Heart right ventricle (tissue), 16 donors: ENCODE measurements around the gene LZIC. TPM values are rescaled to one million over a fixed set of nuclear protein-coding genes. Genes with fewer than 3 reads are reported as not detected.

Experiments used
- ATAC-seq, 8 donors: fragments of 200-7000 bp; cut with Tn5 transposase; one replicate each; pipeline ENCODE4 v1.9.1; 2020; ENCODE audit warnings: mild to moderate bottlenecking in 8 of 8, moderate library complexity in 8 of 8, moderate number of reproducible peaks in 1 of 8
- DNase-seq, 2 donors: peaks; one replicate each; pipeline ENCODE4 v3.0.0-alpha.2; 2020
- H3K27ac ChIP-seq, 10 donors: fragments of 200-600 bp; sonication (generic) in 2 of 10; one replicate each; pipeline versions ENCODE4 v1.5.0 to v1.8.0; 2020 to 2022; ENCODE audit warnings: mild to moderate bottlenecking in 3 of 10
- H3K27me3 ChIP-seq, 7 donors: fragments of 200-600 bp; one replicate each; pipeline ENCODE4 v1.8.0; 2021 to 2022; ENCODE audit warnings: mild to moderate bottlenecking in 2 of 7
- H3K36me3 ChIP-seq, 9 donors: fragments of 200-600 bp; sonication (generic) in 1 of 9; one replicate each; pipeline versions ENCODE4 v1.5.0 to v1.8.0; 2020 to 2022; ENCODE audit warnings: mild to moderate bottlenecking in 2 of 9
- H3K4me1 ChIP-seq, 9 donors: fragments of 200-600 bp; sonication (generic) in 1 of 9; one replicate each; pipeline versions ENCODE4 v1.5.0 to v1.8.0; 2020 to 2022; ENCODE audit warnings: mild to moderate bottlenecking in 4 of 9
- H3K4me3 ChIP-seq, 10 donors: fragments of 200-600 bp; sonication (generic) in 2 of 10; one replicate each; pipeline versions ENCODE4 v1.5.0 to v1.8.0; 2020 to 2022; ENCODE audit warnings: mild to moderate bottlenecking in 7 of 10, moderate library complexity in 2 of 10
- H3K9me3 ChIP-seq, 11 donors: fragments of 200-600 bp in 10 of 11; sonication (generic) in 2 of 11; one replicate each; pipeline versions ENCODE4 v1.5.0 to v1.8.0; 2013 to 2022; ENCODE audit warnings: mild to moderate bottlenecking in 2 of 11, control low read depth in 1 of 11, moderate library complexity in 1 of 11
- WGBS, 2 donors: extraction: QIAGEN DNeasy Blood & Tissue Kit; methylation state at CpG; one replicate each; pipeline ENCODE4 v1.1.7; 2013; ENCODE audit warnings: inconsistent platforms in 1 of 2; 5-methylcytosine and 5-hydroxymethylcytosine counted together
- intact Hi-C, 10 donors: fragments of 100-400 bp; cut with DNase I; formaldehyde crosslinking; loops; one replicate each; pipeline versions ENCODE4 v1.11.1 to v1.14.2; 2022
- microRNA-seq, 2 donors: library from miRNA; unstranded; fragments of <30 nt; microRNA quantifications; one replicate each; pipeline ENCODE4 v1.2.0, GENCODE V29; 2021
- polyA plus RNA-seq, 2 donors: library from polyadenylated mRNA; stranded (reverse); fragments of 200-250 nt; gene quantifications; one replicate each; pipeline ENCODE4 v1.2.3, GENCODE V29; 2013
- total RNA-seq, 10 donors: library from RNA; stranded (reverse); fragmentation: NEBNext Ultra II Directional in 3 of 10; extraction: Animal tissue kit (Norgen Biotek cat#: 25700) in 3 of 10; gene quantifications; one replicate each; pipeline versions ENCODE4 v1.2.1 to v1.2.4, GENCODE V29; 2021 to 2023
- TF ChIP-seq, protein P1 (sequence below), 9 donors: fragments of 200-600 bp; sonication (generic) in 2 of 9; IDR thresholded peaks; one replicate each; pipeline versions ENCODE4 v1.5.0 to v1.8.0; 2021 to 2022; ENCODE audit warnings: antibody characterized with exemption in 9 of 9, mild to moderate bottlenecking in 5 of 9, moderate library complexity in 1 of 9
- donor health status: Arrhythmogenic right ventricular cardiomyopathy.
- donor health status: ischemic (EF 13 %, LVEDD 7.1; RV severe dilation, severe dysfunction).
- donor health status: healthy with polysubstance abuse.
- donor health status: DM: no; HTN: yes; CAD: no.
- donor health status: DM: no; HTN: no; CAD: no.
- donor health status: ischemic (EF 25% LVEDD 6.9; RV normal size, moderate dysfunction).
- donor health status: ischemic (EF 25% LVEDD 5.7; RV mildly dilated, moderate dysfunction).
- donor health status: healthy.
- donor health status: DM: yes; HTN: yes; CAD: no.
- donor health status: Ischemic cardiomyopathy.
- donor health status: ischemic (EF 35%, LVEDD 5.7; RV mildly dilated, moderate dysfunction).
- donor health status: nonischemic (EF 11% LVEDD 7.7; RV severe dilation, severe dysfunction).
- donor health status: DM: yes; HTN: yes; CAD: no.
- donor health status: PGD.
- donor health status: ischemic (EF 29% LVEDD 5.4; RV normal size, mild dysfunction).
- donor health status: nonischemic (EF 23%, LVEDD 6.1; RV moderate dilation, normal function).

Gene LZIC
- total and polyA plus RNA-seq, 12 donors = 13.4 to 38.0 (median 31.9) TPM

DNA sequence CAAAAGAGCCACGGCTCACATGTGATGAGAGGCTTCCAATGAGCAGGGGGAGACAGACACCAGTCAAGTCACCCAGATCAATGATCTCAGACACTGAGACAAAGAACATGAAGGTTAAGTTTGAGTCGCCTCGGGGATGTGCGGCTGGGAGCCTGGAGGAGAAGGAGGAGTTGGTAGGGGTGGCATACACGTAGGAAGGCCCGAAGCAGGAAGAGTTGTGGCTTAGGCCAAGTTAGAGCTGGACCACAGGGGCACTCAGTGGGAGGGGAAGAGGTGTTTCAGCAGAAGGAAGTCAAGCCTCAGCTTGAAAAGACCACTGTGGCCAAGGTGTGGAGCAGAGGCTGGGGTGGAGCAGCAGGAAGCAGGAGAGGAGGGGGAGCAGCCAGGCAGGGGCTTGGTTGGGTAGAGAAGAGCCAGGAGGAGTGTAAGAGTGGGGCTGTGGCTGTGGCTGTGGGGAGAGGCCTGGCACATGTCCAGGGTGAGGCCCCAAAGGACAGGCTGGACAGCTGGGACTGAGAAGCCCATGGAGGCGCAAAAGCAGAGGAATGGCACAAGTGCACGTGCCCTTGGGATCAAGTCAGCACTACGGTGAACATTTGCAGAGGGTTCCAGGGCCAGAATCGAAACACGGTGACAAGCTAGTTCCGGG lies 60.8 kb downstream of the LZIC start:
- H3K4me1 ChIP-seq = peaks cover 7 to 67% (median 42%) of the 10 kb centered on the region in 9 donors
- H3K4me3 ChIP-seq = no peak overlapping the region
- no peaks in the 10 kb centered on the region for H3K27me3 ChIP-seq
- ATAC-seq = peak in 1 of 8 donors; percentile 17
- H3K27ac ChIP-seq = peak overlapping the region in 7 of 10 donors; percentile 7 to 89 (median 64)
- TF ChIP-seq, protein P1, sequence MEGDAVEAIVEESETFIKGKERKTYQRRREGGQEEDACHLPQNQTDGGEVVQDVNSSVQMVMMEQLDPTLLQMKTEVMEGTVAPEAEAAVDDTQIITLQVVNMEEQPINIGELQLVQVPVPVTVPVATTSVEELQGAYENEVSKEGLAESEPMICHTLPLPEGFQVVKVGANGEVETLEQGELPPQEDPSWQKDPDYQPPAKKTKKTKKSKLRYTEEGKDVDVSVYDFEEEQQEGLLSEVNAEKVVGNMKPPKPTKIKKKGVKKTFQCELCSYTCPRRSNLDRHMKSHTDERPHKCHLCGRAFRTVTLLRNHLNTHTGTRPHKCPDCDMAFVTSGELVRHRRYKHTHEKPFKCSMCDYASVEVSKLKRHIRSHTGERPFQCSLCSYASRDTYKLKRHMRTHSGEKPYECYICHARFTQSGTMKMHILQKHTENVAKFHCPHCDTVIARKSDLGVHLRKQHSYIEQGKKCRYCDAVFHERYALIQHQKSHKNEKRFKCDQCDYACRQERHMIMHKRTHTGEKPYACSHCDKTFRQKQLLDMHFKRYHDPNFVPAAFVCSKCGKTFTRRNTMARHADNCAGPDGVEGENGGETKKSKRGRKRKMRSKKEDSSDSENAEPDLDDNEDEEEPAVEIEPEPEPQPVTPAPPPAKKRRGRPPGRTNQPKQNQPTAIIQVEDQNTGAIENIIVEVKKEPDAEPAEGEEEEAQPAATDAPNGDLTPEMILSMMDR (IDR thresholded peaks at IDR 0.05) = no peak
- H3K36me3 ChIP-seq = peaks cover 0 to 25% (median 0%) of the 10 kb centered on the region in 9 donors
- H3K9me3 ChIP-seq = no peaks in the 10 kb centered on the region
- 73 to 82% methylated on average over 12 of the region's 12 CpGs for WGBS, 2 donors
- no peak for DNase-seq
- intact Hi-C loops = no loop called here

- peak overlapping the region in 5 of 10 donors; percentile 32 to 89 (median 64) for H3K27ac ChIP-seq
Measured at GRCh38 chr1:9881838-9882249, 61.3 kb downstream of the LZIC start.

More at GRCh38 chr1:9881838-9882249, 61.3 kb downstream of the LZIC start:
- no peak for DNase-seq
- H3K4me3 ChIP-seq = no peak overlapping the region
- WGBS, 2 donors = 86 to 93% methylated on average over 2 of the region's 2 CpGs
- H3K9me3 ChIP-seq = no peaks in the 10 kb centered on the region
- H3K4me1 ChIP-seq = peaks cover 7 to 69% (median 46%) of the 10 kb centered on the region in 9 donors
- ATAC-seq = no peak
- peaks cover 0 to 21% (median 0%) of the 10 kb centered on the region in 9 donors for H3K36me3 ChIP-seq
- intact Hi-C loops = no loop called here
- TF ChIP-seq, protein P1 (IDR thresholded peaks at IDR 0.05) = no peak
- no peaks in the 10 kb centered on the region for H3K27me3 ChIP-seq

Small RNA genes within 50 kb of the gene (microRNA-seq; reads per million reads assigned to microRNA genes)
- gene MIR5697 = 0.51 to 3.0 reads per million in 2 donors

Other genes with a start within 250 kb of the LZIC start
- 10 to 100 TPM; 41.7 to 79.8 (median 64.2) TPM for gene CLSTN1, start 119.4 kb downstream of the LZIC start, total RNA-seq
- 10 to 100 TPM; 37.1 to 37.4 TPM for gene CLSTN1, start 119.4 kb downstream of the LZIC start, polyA plus RNA-seq
- 10 to 100 TPM; 26.5 to 69.4 (median 37.3) TPM for gene CTNNBIP1, start 33.1 kb downstream of the LZIC start, total RNA-seq
- gene CTNNBIP1, start 33.1 kb downstream of the LZIC start, polyA plus RNA-seq = 10 to 100 TPM; 26.6 to 43.5 TPM
- 10 to 100 TPM; 14.2 to 23.7 (median 20.3) TPM for gene NMNAT1, start 84 bp upstream of the LZIC start, total RNA-seq
- gene NMNAT1, start 84 bp upstream of the LZIC start, polyA plus RNA-seq = 10 to 100 TPM in 1 of 2 donors, 1 to 10 TPM in 1; 9.6 to 14.3 TPM
- gene RBP7, start 53.8 kb upstream of the LZIC start, total RNA-seq = 10 to 100 TPM; 15.5 to 46.4 (median 24.4) TPM
- gene RBP7, start 53.8 kb upstream of the LZIC start, polyA plus RNA-seq = 100 to 1,000 TPM in 1 of 2 donors, 10 to 100 TPM in 1; 54.7 to 106 TPM
- gene UBE4B, start 89.6 kb upstream of the LZIC start, total RNA-seq = 10 to 100 TPM; 59.0 to 87.3 (median 69.2) TPM
- gene UBE4B, start 89.6 kb upstream of the LZIC start, polyA plus RNA-seq = 10 to 100 TPM; 18.3 to 23.4 TPM